RWPE1 (cell line): ENCODE results near the gene TWF2.
"Not testable (repeated sequence)": the region's sequence is repeated elsewhere in the genome, so short reads cannot be mapped to it uniquely, and the experiment has no call there.

Source experiments
- CTCF ChIA-PET: fragments of 350-600 bp; sonication (Branson Sonifier 250); formaldehyde crosslinking; extraction: SDS; loops from one replicate; lab custom pipeline; 2021; lab: Yijun Ruan, JAX
- POLR2A ChIA-PET: fragments of 400-600 bp; formaldehyde crosslinking; extraction: SDS; loops from one replicate; lab custom pipeline; 2020; ENCODE audit warnings: antibody characterized with exemption; ENCODE audit not compliant: low non-redundant PET; lab: Yijun Ruan, JAX
- DNase-seq: peaks from one replicate; pipeline ENCODE4 v3.0.0; 2012; ENCODE audit warnings: low spot score
- H3K27ac ChIP-seq: fragments of 450-650 bp; 2 replicates; pipeline ENCODE4 v1.5.1; 2017
- CTCF ChIP-seq: fragments of 450-650 bp; conservative IDR thresholded peaks from 2 replicates; pipeline ENCODE4 v1.5.1; 2017; ENCODE audit warnings: low read depth, mild to moderate bottlenecking

Gene TWF2

GRCh38 chr3:52238761-52239701 is at the start of gene TWF2:
Gene TWF2, minus strand, starts transcription at chr3:52239158. Its CDS starts 142 bp downstream, at chr3:52239016.
- peak; percentile 35 for TF ChIP-seq CTCF
- ChIA-PET POLR2A (interaction anchor here (0.6 kb wide), 1 partner anchor 85 kb away, joined by 3 read pairs; no protein-coding TSS in a partner anchor), CTCF (no interaction called here)
- H3K27ac ChIP-seq: peak within 1 kb of the TSS; percentile 95
- peak; percentile 89 for DNase-seq

GRCh38 chr3:52288674-52289073 is 49.7 kb upstream of the TWF2 start:
- ChIA-PET CTCF (interaction anchor here (1.1 kb wide), 1 partner anchor 9 kb away, joined by 3 read pairs; no protein-coding TSS in a partner anchor), POLR2A (interaction anchor here (0.7 kb wide), 1 partner anchor 51 kb away, joined by 4 read pairs; no protein-coding TSS in a partner anchor)
- H3K27ac ChIP-seq: peak overlapping the region; percentile 99
- DNase-seq: no peak
- no peak for TF ChIP-seq CTCF

- peak overlapping the region; percentile 99 for H3K27ac ChIP-seq
- CTCF ChIA-PET: interaction anchor here (1.4 kb wide), 1 partner anchor 8 kb away, joined by 5 read pairs; the partner anchor contains the start of gene WDR82
- POLR2A ChIA-PET: no interaction called here
- DNase-seq: no peak
- TF ChIP-seq CTCF: no peak
These were observed 47.8 kb upstream of the TWF2 start for GRCh38 chr3:52286777-52287110.

GRCh38 chr3:52284051-52284450 is 45.1 kb upstream of the TWF2 start:
- DNase-seq, POLR2A ChIA-PET, H3K27ac ChIP-seq: not testable (repeated sequence)
- CTCF ChIA-PET: interaction anchor here (0.6 kb wide), 1 partner anchor 350 kb away, joined by 4 read pairs; no protein-coding TSS in a partner anchor

DNA sequence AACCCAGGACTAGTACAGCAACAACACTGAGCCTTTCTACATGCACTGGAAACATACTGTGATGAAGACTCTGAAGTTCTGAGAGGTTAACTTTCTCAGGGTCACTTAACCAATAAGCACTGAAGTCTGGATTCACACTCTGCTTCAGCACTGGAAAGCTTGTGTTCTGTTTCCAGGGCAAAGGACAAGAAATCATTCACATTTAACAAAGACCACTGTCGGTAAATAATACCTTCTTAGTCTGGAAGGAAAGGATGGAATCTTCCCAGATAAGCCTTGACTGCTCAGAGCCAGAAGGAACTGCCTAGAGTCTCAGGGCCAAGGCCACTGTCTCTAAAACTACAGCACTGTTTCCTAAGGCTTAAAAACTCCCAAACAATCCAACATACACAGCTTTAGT is 44.3 kb upstream of the TWF2 start:
- TF ChIP-seq CTCF: no peak
- H3K27ac ChIP-seq: no peak overlapping the region
- ChIA-PET CTCF (no interaction called here), POLR2A (no interaction called here)
- DNase-seq: no peak

- ChIA-PET POLR2A (no interaction called here), CTCF (interaction anchor here (0.8 kb wide), 1 partner anchor 50 kb away, joined by 4 read pairs; no protein-coding TSS in a partner anchor)
- no peak for DNase-seq
- TF ChIP-seq CTCF: no peak
- no peak overlapping the region for H3K27ac ChIP-seq
These were observed 43.2 kb upstream of the TWF2 start for GRCh38 chr3:52281981-52282801.
